ENCODE data around the gene MXRA8. TPM values are rescaled to one million over a fixed set of nuclear protein-coding genes. Genes with fewer than 3 reads are reported as not detected.

Gene MXRA8
- total RNA-seq, 2 experiments from 2014 or later, result 0.25 to 0.49 TPM

- Mint-ChIP-seq H3K27me3 (no peaks in the 10 kb centered on the region), H3K36me3 (ENCODE audit: low read depth) (peaks cover 11% of the 10 kb centered on the region), H3K4me3 (no peak overlapping the region), H3K9me3 (ENCODE audit: low read depth) (no peaks in the 10 kb centered on the region), H3K4me1 (peaks cover 5% of the 10 kb centered on the region), H3K27ac (no peak overlapping the region)
- POLR2A ChIA-PET, result no interaction called here
- no peak for DNase-seq
- no peak for ATAC-seq
- intact Hi-C loops (cut with DNase I, micrococcal nuclease), result no loop called here
- CTCF ChIA-PET, result interaction anchor here (0.7 kb wide), 1 partner anchor 69 kb away, joined by 3 read pairs; no protein-coding TSS in a partner anchor
These were observed 18.2 kb downstream of the MXRA8 start for GRCh38 chr1:1340185-1340584.

GRCh38 chr1:1338278-1338677 lies 20.1 kb downstream of the MXRA8 start:
- ChIA-PET POLR2A (no interaction called here), CTCF (interaction anchor here (1.0 kb wide), 1 partner anchor 37 kb away, joined by 3 read pairs; the partner anchor contains the start of gene AURKAIP1)
- intact Hi-C loops (cut with DNase I, micrococcal nuclease), result no loop called here
- DNase-seq (no peak), ATAC-seq (no peak)
- Mint-ChIP-seq H3K9me3 (ENCODE audit: low read depth) (no peaks in the 10 kb centered on the region), H3K36me3 (ENCODE audit: low read depth) (peaks cover 11% of the 10 kb centered on the region), H3K4me1 (no peaks in the 10 kb centered on the region), H3K4me3 (no peak overlapping the region), H3K27ac (no peak overlapping the region), H3K27me3 (no peaks in the 10 kb centered on the region)

- DNase-seq (peak; percentile 72), ATAC-seq (peak; percentile 83)
- Mint-ChIP-seq H3K27ac (no peak overlapping the region), H3K27me3 (no peaks in the 10 kb centered on the region), H3K4me3 (no peak overlapping the region), H3K36me3 (ENCODE audit: low read depth) (peaks cover 11% of the 10 kb centered on the region), H3K4me1 (no peaks in the 10 kb centered on the region), H3K9me3 (ENCODE audit: low read depth) (no peaks in the 10 kb centered on the region)
- POLR2A ChIA-PET, result no interaction called here
- intact Hi-C loops (cut with DNase I, micrococcal nuclease), result loop anchor here in 1 of 2 experiments (1.0 kb wide), 1 partner anchor 13 kb away; the partner anchor contains the start of genes CPTP and INTS11
- CTCF ChIA-PET, result interaction anchor here (1.0 kb wide), 1 partner anchor 38 kb away, joined by 3 read pairs; the partner anchor contains the start of gene AURKAIP1
These were observed 20.6 kb downstream of the MXRA8 start for GRCh38 chr1:1337793-1338147.

- H3K27me3 Mint-ChIP-seq, result no peaks in the 10 kb centered on the region
- CTCF ChIA-PET, result no interaction called here
- POLR2A ChIA-PET, result no interaction called here
- no peak for ATAC-seq
- H3K4me1 Mint-ChIP-seq, result no peaks in the 10 kb centered on the region
- no peak overlapping the region for H3K4me3 Mint-ChIP-seq
- intact Hi-C loops (cut with DNase I, micrococcal nuclease), result loop anchor here in 1 of 2 experiments (1.0 kb wide), 1 partner anchor 13 kb away; the partner anchor contains the start of genes CPTP and INTS11
- no peaks in the 10 kb centered on the region for H3K9me3 Mint-ChIP-seq (ENCODE audit: low read depth)
- no peak overlapping the region for H3K27ac Mint-ChIP-seq
- DNase-seq, result no peak
- peaks cover 11% of the 10 kb centered on the region for H3K36me3 Mint-ChIP-seq (ENCODE audit: low read depth)
These were observed 21.2 kb downstream of the MXRA8 start for GRCh38 chr1:1336931-1337792.

- intact Hi-C loops (cut with DNase I, micrococcal nuclease), result no loop called here
- Mint-ChIP-seq H3K4me1 (no peaks in the 10 kb centered on the region), H3K36me3 (ENCODE audit: low read depth) (peaks cover 10% of the 10 kb centered on the region), H3K27ac (no peak overlapping the region), H3K4me3 (no peak overlapping the region), H3K9me3 (ENCODE audit: low read depth) (no peaks in the 10 kb centered on the region), H3K27me3 (no peaks in the 10 kb centered on the region)
- POLR2A ChIA-PET, result no interaction called here
- DNase-seq (no peak), ATAC-seq (no peak)
- CTCF ChIA-PET, result no interaction called here
These were observed 21.9 kb downstream of the MXRA8 start for GRCh38 chr1:1336446-1336845.

GRCh38 chr1:1335792-1336248 lies 22.5 kb downstream of the MXRA8 start:
- Mint-ChIP-seq H3K4me3 (no peak overlapping the region), H3K27ac (no peak overlapping the region), H3K36me3 (ENCODE audit: low read depth) (peaks cover 4% of the 10 kb centered on the region), H3K27me3 (no peaks in the 10 kb centered on the region), H3K9me3 (ENCODE audit: low read depth) (no peaks in the 10 kb centered on the region), H3K4me1 (no peaks in the 10 kb centered on the region)
- ChIA-PET CTCF (interaction anchor here (0.7 kb wide), 1 partner anchor 317 kb away, joined by 5 read pairs; no protein-coding TSS in a partner anchor), POLR2A (no interaction called here)
- intact Hi-C loops (cut with DNase I, micrococcal nuclease), result no loop called here
- ATAC-seq (no peak), DNase-seq (no peak)

- Mint-ChIP-seq H3K4me1 (no peaks in the 10 kb centered on the region), H3K27me3 (no peaks in the 10 kb centered on the region), H3K4me3 (no peak overlapping the region), H3K36me3 (ENCODE audit: low read depth) (no peaks in the 10 kb centered on the region), H3K27ac (no peak overlapping the region), H3K9me3 (ENCODE audit: low read depth) (no peaks in the 10 kb centered on the region)
- intact Hi-C loops (cut with DNase I, micrococcal nuclease), result no loop called here
- ChIA-PET CTCF (interaction anchor here (0.7 kb wide), 1 partner anchor 317 kb away, joined by 5 read pairs; no protein-coding TSS in a partner anchor), POLR2A (no interaction called here)
- DNase-seq, result no peak
- ATAC-seq, result no peak
These were observed 23.1 kb downstream of the MXRA8 start for GRCh38 chr1:1335283-1335682.

GRCh38 chr1:1334835-1335234 lies 23.5 kb downstream of the MXRA8 start:
- intact Hi-C loops (cut with DNase I, micrococcal nuclease), result no loop called here
- H3K36me3 Mint-ChIP-seq (ENCODE audit: low read depth), result no peaks in the 10 kb centered on the region
- no peak overlapping the region for H3K27ac Mint-ChIP-seq
- ATAC-seq (no peak), DNase-seq (no peak)
- H3K27me3 Mint-ChIP-seq, result no peaks in the 10 kb centered on the region
- no peak overlapping the region for H3K4me3 Mint-ChIP-seq
- H3K4me1 Mint-ChIP-seq, result no peaks in the 10 kb centered on the region
- H3K9me3 Mint-ChIP-seq (ENCODE audit: low read depth), result no peaks in the 10 kb centered on the region
- ChIA-PET POLR2A (no interaction called here), CTCF (no interaction called here)

GRCh38 chr1:1333551-1334241 lies 24.7 kb downstream of the MXRA8 start:
- CTCF ChIA-PET, result no interaction called here
- Mint-ChIP-seq H3K9me3 (ENCODE audit: low read depth) (no peaks in the 10 kb centered on the region), H3K4me3 (no peak overlapping the region), H3K27ac (no peak overlapping the region), H3K4me1 (no peaks in the 10 kb centered on the region), H3K36me3 (ENCODE audit: low read depth) (no peaks in the 10 kb centered on the region), H3K27me3 (no peaks in the 10 kb centered on the region)
- intact Hi-C loops (cut with DNase I, micrococcal nuclease), result no loop called here
- ATAC-seq (no peak), DNase-seq (no peak)
- POLR2A ChIA-PET, result no interaction called here

GRCh38 chr1:1332774-1333480 lies 25.4 kb downstream of the MXRA8 start:
- Mint-ChIP-seq H3K9me3 (ENCODE audit: low read depth) (no peaks in the 10 kb centered on the region), H3K27me3 (no peaks in the 10 kb centered on the region), H3K36me3 (ENCODE audit: low read depth) (no peaks in the 10 kb centered on the region), H3K4me3 (no peak overlapping the region), H3K4me1 (no peaks in the 10 kb centered on the region), H3K27ac (no peak overlapping the region)
- CTCF ChIA-PET, result no interaction called here
- intact Hi-C loops (cut with DNase I, micrococcal nuclease), result no loop called here
- no peak for DNase-seq
- no peak for ATAC-seq
- POLR2A ChIA-PET, result no interaction called here

- Mint-ChIP-seq H3K4me1 (no peaks in the 10 kb centered on the region), H3K9me3 (ENCODE audit: low read depth) (no peaks in the 10 kb centered on the region), H3K27me3 (no peaks in the 10 kb centered on the region), H3K36me3 (ENCODE audit: low read depth) (no peaks in the 10 kb centered on the region), H3K4me3 (no peak overlapping the region), H3K27ac (no peak overlapping the region)
- no peak for DNase-seq
- ChIA-PET POLR2A (no interaction called here), CTCF (no interaction called here)
- ATAC-seq, result no peak
- intact Hi-C loops (cut with DNase I, micrococcal nuclease), result no loop called here
These were observed 26.2 kb downstream of the MXRA8 start for GRCh38 chr1:1332031-1332755.

Measured in activated CD4-positive, alpha-beta T cell treated with anti-CD3 and anti-CD28 coated beads for 36 hours (primary cell).